Stimulated activated CD8-positive, alpha-beta memory T cell treated with anti-CD3 and anti-CD28 coated beads, Interleukin-4, amount 100 ng/mL, for 24 hours (primary cell): ENCODE measurements around the gene DNAH10.

ENCODE experiments used
- DNase-seq: peaks from one replicate; pipeline ENCODE4 v3.0.0-alpha.2; 2020; ENCODE audit warnings: low read depth

Gene DNAH10

DNA sequence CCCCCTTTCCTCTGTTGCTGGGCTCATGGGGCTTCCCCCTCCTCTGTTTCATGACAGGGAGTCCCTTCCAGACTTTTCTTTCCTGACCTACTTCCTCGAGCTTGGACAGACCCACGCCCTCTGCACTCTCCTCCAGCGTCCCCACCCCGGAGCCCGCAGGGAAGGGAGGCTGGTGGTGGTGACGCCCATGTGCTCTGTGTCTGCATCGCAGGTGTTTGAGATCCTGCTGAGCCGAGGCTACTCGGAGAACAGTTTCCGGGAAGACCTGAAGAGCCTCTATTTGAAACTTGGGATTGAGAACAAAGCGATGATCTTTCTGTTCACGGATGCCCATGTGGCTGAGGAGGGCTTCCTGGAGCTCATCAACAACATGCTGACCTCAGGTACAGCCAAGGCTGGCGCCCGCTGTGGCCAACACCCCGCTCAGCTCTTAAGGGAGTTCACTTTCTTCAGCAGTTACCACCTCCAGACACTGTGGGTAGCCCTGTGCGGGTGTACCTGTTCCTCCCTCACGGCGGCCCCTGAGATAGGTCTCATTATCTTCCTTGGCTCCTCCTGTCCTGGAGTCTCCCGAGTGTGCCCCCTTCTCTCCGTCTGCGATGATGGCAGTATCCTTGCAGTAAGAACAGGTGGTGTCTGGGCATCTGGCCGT is 125.0 kb downstream of the DNAH10 start:
- no peak for DNase-seq

DNA sequence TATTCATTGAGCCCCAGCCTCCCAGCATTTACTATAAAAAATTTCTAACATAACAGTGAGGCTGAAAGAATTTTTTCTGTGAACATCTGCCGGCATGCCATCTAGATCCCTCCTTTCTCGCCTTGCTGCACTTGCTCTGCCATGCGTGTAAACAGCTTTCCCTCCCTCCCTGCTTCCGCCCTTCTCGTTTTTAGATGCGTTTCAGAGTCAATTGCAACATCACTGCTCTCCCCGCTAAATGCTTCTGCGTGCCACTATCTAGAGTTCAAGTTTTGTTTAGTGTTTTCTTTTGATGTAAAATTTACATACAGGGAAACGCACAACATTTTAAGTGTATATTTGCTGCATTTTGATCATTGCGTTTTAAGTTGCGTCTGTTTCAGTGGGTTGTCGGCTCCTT is 126.9 kb downstream of the DNAH10 start:
- no peak for DNase-seq

DNA sequence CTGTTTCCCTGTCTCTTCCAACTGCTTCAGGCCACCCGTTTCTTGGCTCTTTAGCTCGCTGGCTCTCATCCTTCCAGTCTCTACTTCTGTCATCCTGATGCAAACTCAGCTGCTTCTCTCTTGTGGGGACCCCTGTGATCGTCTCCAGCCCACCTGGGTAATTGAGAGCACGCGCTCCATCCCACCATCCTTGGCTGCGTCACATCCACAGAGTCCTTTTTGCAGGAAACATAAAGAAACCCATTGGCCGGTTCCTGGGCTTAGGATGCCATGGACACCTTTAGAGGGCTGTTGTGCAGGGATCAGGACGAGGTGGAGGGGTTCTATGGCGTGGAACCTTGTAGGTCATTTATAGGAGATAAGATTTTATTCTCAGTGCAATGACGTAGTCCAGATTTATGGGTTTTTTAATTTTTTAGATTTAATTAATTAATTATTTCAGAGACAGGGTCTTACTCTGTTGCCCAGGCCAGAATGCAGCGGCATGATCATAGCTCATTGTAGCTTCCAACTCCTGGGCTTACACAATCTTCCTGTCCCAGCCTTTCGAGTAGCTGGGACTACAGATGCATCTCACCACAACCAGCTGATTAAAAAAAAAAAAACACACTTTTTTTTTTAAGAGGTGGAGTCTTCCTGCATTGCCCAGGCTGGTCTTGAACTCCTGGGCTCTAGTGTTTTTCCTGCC is 127.9 kb downstream of the DNAH10 start:
- no peak for DNase-seq

DNA sequence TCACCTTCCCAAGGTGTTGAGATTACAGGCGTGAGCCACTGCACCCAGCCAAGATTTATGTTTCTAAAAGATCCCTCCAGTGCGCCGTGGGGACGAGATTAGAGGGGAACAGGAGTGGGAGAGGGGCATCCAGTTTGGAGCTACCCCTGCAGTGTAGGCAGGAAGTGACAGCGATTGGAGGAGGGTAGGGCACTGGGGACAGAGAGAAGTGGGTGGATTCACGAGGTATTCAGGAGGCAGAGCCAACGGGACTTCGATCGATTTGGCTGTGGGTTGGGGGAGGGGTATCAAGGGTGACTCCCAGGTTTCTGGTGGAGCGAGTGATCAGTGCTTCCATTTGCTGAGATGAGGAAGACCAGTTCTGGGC is 128.4 kb downstream of the DNAH10 start:
- no peak for DNase-seq

DNA sequence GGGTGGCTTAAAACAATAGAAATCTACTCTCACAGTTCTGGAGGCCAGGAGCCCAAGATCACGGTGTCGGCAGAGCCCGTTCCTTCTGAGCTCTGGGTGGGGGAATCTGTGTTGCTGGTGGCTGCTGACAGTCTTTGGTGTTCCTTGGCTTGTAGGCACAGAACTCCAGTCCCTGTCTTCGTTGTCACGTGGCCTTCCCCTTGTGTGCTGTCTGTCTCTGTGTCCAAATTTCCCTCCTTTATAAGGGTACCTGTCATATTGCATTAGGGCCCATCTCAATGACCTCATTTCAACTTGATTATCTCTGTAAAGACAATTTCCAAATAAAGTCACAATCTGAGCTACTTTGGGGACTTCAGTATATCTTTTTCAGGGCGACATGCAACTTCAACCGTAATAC is 128.9 kb downstream of the DNAH10 start:
- no peak for DNase-seq

DNA sequence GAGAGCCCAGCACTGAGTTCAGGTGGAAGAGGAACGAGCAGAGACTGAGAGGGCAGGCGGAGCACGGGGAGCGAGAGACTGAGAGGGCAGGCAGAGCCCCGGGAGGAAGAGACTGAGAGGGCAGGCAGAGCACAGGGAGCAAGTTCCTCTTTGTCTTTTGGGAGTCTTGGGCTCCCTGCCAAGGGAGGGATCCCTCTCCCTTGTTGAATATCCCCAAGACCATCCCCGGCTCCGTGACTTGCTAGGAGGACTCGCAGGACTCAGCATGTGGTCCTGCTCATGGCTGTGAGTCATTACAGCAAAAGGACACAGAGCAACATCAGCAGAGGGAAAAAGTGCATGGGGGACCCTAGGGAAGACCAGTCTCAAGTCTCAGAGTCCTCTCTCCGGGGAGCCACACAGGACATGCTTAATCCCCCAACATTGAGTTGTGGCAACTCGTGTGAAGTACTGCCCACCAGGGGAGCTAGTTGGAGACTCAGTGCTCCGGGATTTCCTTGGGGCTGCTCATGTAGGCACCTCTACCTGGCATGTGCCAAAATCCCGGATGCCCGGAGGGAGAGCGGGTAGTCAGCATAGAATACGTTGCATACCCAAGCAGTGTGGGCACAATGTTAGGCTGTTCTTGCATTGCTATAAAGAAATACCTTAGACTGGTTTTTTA is 129.5 kb downstream of the DNAH10 start:
- no peak for DNase-seq

DNA sequence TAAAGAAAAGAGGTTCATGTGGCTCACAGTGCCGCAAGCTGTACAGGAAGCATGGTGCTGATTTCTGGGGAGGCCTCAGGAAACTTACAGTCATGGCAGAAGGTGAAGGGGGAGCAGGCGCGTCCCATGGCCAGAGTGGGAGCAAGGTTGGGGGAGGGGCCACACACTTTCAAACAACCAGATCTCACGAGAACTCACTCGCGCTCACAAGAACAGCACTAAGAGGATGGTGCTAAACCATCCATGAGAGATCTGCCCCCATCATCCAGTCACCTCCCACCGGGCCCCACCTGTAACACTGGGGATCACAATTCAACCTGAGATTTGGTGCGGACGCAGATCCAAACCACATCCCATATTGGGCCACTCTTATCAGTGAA is 130.1 kb downstream of the DNAH10 start:
- DNase-seq = no peak

DNA sequence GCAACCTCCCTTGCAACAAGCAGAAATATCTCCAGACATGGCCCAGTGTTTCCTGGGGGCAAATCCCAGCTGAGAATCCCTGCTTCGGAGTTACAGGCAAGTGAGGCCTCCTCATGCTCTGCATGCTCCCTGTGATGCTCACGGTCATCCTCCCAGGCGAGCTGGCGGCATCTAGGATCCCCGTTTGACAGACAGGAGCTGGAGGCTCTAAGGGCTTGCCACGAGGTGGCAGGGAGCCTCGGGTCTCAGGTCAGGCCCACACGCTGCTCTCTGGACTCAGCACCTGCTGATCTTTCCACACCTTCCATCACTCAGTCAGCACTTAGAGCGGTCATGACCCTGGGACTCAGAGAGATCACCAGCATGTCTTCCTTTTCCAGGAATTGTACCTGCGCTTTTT is 130.8 kb downstream of the DNAH10 start:
- no peak for DNase-seq

DNA sequence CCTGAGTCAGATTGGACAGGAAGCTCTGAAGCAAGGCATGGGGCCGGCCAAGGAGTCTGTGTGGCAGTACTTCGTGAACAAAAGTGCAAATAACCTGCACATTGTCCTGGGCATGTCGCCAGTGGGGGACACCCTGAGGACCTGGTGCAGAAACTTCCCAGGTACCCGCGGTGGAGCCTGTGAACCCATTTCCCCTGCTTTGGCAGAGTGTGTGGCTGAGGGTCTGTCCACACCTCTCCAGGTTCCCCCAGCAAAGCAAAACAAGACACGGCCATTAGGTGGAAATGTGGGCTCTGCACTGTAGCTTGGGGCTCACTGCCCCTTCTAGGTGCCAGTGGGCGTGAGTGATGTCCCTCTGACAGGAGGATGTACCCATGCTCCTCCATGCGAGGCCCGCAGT is 131.2 kb downstream of the DNAH10 start:
- no peak for DNase-seq

DNA sequence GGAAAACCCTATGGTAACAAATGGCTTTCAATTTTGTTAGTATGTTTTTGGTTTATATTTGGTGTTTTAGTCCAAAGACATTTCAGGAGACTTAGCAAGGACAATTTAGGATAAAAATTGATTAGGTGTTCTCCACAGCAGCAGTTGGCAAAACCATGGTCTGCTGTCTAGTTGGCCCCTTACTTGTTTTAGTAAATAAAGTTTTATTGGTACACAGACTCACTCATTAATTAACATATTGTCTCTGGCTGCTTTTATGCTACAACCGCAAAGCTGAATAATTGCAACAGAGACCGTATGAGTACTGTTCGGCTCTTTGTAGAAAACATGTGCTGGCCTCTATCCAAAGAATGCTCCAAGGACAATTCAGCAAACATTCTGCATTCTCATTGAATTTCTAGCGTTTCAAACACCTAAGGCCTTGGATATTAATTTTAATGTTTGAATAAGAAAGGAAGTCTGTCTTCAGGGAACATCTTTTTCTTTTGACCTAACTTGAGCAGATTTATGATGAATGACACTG is 132.8 kb downstream of the DNAH10 start:
- no peak for DNase-seq

DNA sequence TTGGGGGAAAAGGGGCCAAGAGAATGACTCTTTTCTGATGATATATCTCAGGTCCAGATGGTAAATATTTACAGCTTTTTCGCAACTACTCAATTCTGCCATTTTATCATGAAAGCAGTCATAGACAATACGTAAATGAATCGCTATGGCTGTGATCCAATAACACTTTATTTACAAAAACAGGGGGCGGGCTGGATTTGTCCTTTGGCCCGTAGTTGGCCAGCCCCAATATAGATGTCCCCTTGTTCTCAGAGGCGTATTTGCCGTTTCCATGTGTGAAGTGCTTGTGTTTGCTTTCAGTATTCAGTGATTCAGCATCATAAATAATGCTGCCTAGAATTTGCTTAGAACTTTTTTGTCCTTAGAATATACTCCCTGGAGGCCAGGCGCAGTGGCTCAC is 133.3 kb downstream of the DNAH10 start:
- no peak for DNase-seq

DNA sequence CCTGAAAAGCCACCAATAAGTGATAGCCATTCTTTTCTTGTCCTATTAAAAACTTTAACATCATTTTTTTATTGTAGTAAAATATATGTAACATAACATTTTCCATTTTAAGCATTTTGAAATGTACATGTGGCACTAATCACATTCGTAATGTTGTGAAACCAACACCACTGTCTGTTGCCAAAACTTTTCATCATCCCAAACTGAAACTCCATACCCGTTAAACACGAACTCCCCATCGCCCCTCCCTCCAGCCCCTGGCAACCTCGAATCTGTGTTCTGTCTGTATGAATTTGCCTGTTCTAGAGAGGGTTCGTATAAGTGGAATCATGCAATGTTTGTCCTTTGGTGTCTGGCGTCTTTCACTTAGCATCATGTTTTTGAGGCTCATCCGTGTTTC is 134.7 kb downstream of the DNAH10 start:
- no peak for DNase-seq

DNA sequence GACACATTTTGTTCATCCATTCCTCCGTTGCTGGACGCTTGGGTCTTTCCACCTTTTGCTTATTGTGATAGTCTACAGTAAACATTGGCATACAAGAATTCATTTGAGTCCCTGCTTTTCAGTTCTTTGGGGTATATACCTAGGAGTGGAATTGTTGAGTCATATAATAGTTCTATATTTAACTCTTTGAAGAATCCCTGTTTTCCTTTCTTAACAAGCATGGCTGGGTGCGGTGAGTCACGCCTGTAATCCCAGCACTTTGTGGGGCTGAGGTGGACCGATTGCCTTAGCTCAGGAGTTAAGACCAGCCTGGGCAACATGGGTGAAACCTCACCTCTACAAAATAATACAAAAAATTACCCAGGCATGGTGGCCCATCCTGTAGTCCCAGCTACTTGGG is 135.1 kb downstream of the DNAH10 start:
- no peak for DNase-seq

DNA sequence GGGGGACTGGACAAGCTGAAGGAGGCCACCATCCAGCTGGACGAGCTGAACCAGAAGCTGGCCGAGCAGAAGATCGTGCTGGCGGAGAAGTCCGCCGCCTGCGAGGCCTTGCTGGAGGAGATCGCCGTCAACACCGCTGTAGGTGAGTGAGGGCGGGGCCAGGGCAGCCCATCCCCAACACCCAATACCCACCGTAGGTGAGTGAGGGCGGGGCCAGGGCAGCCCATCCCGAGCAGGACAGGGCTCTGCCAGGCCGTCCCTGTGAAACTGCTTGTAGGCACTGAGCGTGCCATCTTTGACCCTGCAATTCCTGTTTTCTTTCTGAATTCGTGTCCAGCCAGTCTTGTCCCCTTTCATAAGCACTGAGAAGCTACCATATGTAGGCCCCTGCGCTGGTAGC is 136.6 kb downstream of the DNAH10 start:
- no peak for DNase-seq

DNA sequence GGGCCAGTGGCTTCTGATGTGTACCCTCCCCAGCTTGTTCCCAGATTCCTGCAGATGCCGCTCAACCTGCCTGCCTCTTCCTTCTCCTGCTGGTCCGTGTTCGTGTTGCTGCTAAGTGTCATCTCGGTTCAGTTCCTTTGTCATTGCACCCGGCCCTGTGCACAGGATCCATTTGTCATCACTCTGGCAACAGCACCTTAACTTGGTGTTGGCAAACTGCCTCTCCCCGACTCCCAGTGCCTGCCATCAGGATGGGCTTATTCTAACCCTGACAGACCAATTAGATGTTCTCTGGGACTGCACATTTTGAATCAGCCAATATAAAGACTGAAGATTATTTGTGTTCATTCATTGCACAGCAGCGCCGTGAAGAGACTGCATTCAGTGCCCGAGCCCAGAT is 137.3 kb downstream of the DNAH10 start:
- no peak for DNase-seq

DNA sequence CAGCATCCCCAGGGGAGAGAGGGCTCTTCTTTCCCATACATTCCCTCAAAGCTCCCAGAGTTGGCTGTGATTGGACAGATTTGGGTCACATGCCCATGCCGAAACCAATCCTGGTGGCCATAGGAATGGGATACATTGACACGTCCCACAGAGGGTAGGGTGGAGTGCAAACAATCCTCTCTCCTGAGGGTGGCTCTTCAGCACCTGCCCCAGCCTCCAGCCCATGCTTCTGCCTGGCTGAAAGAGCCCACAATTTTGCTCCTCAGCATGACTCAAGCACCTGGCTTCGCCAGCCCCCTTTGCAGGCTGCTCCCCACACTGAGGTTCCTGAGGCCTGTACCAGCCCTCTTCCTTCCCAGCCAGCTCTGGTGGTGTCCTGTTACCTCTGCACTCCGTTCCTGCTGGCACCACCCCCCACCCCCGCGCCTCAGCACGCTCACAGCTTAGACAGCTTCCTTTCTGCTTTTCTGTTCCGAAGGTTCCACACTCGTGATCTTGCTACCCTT is 138.8 kb downstream of the DNAH10 start:
- DNase-seq = no peak

DNA sequence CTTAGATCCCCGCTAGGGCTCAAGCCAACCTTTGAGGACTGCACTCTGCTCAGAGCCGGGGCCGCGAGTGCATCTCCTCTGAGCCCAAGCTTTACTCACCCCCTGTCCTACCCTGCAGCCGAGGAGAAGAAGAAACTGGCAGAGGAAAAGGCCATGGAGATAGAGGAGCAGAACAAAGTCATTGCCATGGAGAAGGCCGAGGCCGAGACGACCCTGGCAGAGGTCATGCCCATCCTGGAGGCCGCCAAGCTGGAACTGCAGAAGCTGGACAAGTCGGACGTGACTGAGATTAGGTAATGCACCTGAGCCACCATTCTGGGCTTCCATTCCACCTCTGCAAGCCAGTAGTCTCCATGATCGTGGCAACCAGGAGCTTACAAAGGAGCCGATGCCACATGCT is 140.7 kb downstream of the DNAH10 start:
- no peak for DNase-seq

DNA sequence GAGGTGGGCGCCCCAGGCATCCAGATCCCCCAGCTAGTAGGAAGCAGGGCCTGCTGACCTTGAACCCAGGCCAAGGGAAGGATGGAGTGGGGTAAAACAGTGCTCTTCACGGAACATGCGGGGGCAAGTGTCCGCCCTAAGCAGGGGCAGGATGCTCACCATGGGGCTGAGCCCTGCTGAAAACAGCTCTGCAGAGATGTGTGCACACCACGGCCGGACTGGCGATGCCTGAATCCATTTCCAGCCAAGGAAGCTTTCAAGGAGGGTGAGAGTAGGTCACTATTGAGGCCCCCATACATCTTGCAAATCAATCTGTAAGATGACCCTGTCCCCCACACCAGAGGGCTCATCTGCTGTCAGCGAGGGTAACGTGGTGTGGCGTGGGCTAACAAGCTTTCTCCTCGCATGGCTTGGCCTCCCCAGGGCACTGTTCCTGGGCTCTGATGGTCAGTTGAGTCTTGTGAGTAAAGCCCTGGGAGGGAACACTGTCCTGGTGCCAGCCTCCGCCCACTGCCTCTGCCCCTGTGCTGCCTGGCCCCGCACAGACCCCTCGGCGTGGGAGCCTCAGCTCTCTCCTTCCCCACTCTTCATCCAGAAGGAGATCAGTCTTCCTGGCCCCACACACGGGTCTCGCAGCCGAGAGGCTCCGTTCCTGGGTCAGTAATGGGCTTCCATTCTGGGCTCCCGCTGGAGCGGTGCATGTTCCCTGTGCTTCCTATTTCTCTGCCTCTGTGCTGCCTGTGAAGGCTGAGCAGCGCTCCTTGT is 141.4 kb downstream of the DNAH10 start:
- no peak for DNase-seq

DNA sequence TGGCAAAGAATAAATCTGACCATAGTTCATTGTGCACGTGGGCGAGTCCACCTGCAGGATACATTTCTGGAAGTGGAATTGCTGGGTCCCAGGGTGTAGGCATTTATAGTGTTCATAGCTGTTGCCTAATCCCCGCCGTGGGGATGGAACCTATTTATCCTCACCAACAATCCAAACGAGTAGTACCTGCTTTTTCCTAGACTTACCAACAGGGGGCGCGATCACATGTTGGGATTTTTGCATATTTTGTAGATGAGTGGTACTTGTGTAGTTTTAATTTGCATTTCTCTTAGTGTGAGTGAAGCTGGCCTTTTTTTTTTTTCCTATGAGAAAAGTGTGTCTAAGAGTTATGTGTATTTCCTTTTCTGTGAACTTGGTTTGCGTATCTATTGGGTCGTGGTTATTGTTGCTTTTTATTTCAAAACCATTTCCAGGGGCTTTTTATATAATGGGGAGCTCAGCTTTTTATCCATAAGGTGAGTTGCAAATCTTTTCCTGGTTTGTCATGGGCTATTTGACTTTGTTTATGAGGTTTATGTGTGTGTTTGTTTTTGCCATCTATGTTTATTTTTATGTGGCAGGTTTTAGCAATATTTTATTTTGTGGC is 143.3 kb downstream of the DNAH10 start:
- peak; percentile 34 for DNase-seq

DNA sequence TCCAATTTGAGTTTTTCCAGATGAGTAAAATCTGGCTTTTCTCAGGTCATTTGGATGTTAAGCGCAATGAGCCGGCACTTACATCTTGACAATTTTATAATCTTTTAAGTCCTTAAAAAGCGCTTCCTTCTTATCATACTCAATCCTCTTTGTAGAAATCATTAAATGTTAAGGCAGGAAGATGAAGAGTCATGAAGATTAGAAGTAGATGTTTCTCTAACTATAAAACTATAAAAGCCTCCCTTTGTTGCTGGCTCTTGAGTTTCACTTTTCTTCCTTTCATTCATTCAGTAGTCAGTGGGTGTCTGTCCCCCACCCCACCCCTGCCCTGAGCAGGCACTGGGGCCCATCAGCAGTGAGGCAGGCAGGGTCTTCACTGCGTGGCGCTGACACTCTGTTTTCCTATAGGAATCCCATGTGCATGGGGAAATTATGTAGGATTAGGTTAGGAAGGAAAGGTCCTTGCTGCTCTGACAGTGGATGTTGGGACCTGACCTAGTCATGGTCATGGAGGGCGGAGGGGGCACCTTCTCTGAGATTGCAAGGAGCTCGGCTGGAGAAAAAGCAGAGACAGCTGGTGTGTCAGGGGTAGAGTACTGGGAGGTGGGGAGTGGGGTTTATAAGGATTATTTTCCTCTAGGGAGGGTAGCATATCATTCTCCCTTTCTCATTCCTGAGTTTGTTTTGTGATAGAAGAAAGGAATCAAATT is 144.8 kb downstream of the DNAH10 start:
- no peak for DNase-seq

DNA sequence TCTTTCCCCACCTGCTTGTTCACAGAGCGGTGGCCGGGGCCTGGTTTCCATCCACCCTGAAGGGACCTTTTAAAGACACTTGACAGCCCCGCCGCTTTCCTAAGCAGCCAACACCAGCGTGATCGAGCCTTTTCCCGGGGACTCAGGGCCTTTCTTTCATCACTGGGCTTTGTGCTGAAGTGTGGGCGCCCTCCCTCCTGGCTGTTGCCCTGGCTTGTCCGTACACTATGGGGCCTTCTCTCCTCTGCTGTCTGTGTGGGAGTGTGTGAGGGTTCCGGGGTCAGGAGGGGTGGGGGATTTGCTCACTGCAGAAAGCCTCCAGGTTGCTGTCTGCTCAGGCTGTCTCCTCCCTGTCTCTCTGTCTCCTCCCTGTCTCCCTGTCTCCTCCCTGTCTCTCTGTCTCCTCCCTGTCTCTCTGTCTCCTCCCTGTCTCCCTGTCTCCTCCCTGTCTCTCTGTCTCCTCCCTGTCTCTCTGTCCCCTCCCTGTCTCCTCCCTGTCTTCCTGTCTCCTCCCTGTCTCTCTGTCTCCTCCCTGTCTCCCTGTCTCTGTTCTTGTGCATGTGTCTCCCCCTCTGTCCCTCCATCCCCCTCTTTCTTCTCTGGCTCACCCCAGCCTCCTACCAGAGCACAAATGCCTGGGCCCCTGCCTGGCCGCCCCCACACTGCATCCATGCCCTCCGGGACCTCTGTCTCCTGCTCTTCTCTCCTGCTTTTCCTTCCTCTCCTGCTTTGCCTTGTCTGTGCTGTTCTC is 145.8 kb downstream of the DNAH10 start:
- no peak for DNase-seq
